CD4-positive, alpha-beta T cell (primary cell): Measurements from ENCODE around the gene MS4A4E. TPM values are rescaled to one million over a fixed set of nuclear protein-coding genes. Genes with fewer than 3 reads are reported as not detected.
"Not testable (repeated sequence)": the region's sequence is repeated elsewhere in the genome, so short reads cannot be mapped to it uniquely, and the experiment has no call there.

Source experiments
- ATAC-seq: fragments of 200-7000 bp; cut with Tn5 transposase; one replicate; pipeline ENCODE4 v1.10.0; 2022; ENCODE audit warnings: mild to moderate bottlenecking; ENCODE audit not compliant: poor library complexity
- CTCF ChIA-PET: fragments of 350-600 bp; sonication (Branson Sonifier 250); formaldehyde crosslinking; loops from one replicate; lab custom pipeline; 2021; ENCODE audit warnings: antibody characterized with exemption, inconsistent platforms; lab: Charles Lee
- POLR2A ChIA-PET: fragments of 350-600 bp; sonication (Branson Sonifier 250); formaldehyde crosslinking; loops from one replicate; lab custom pipeline; 2021; ENCODE audit warnings: antibody characterized with exemption, inconsistent platforms; lab: Charles Lee
- DNase-seq, 14 experiments: peaks; one replicate each; pipeline ENCODE4 v3.0.0-alpha.2; 2013 to 2020; ENCODE audit warnings: mixed read lengths in 2 of 14
- H3K27ac ChIP-seq, 2 donors: one replicate each; pipeline versions ENCODE4 v1.5.1 to v1.7.0; 2013; ENCODE audit warnings: low read length in 2 of 2, low read depth in 1 of 2, mild to moderate bottlenecking in 1 of 2
- H3K27me3 ChIP-seq, 2 experiments: 1 replicate in 1 of 2; 2 replicates in 1 of 2; pipeline versions ENCODE4 v1.6.1 to v1.7.0; 2013; ENCODE audit warnings: low read length in 2 of 2, control low read depth in 1 of 2, mild to moderate bottlenecking in 1 of 2, moderate library complexity in 1 of 2; ENCODE audit not compliant: insufficient read depth in 2 of 2, control insufficient read depth in 1 of 2
- H3K36me3 ChIP-seq: one replicate; pipeline ENCODE4 v1.6.1; 2013; ENCODE audit warnings: low read length, control low read depth; ENCODE audit not compliant: insufficient read depth
- H3K4me1 ChIP-seq: one replicate; pipeline ENCODE4 v1.6.1; 2013; ENCODE audit warnings: low read length, control low read depth; ENCODE audit not compliant: insufficient read depth
- H3K4me3 ChIP-seq: one replicate; pipeline ENCODE4 v1.5.1; 2013; ENCODE audit warnings: mild to moderate bottlenecking, low read length, moderate library complexity
- H3K9me3 ChIP-seq, 2 experiments: 1 replicate in 1 of 2; 2 replicates in 1 of 2; pipeline versions ENCODE4 v1.6.1 to v1.7.0; 2013; ENCODE audit warnings: low read length in 2 of 2, mild to moderate bottlenecking in 2 of 2, control low read depth in 1 of 2, moderate library complexity in 1 of 2; ENCODE audit not compliant: control insufficient read depth in 1 of 2, insufficient read depth in 1 of 2
- H3K27ac Mint-ChIP-seq: one replicate; pipeline ENCODE4 v1.8.0; 2020; ENCODE audit warnings: mixed read lengths
- H3K27me3 Mint-ChIP-seq: one replicate; pipeline ENCODE4 v1.8.0; 2021; ENCODE audit warnings: mixed read lengths
- H3K36me3 Mint-ChIP-seq: one replicate; pipeline ENCODE4 v1.8.0; 2021; ENCODE audit warnings: low read depth, mixed read lengths
- H3K4me1 Mint-ChIP-seq: one replicate; pipeline ENCODE4 v1.8.0; 2021; ENCODE audit warnings: low read depth, mixed read lengths
- H3K4me3 Mint-ChIP-seq: one replicate; pipeline ENCODE4 v1.8.0; 2020; ENCODE audit warnings: mild to moderate bottlenecking, mixed read lengths
- H3K9me3 Mint-ChIP-seq: one replicate; pipeline ENCODE4 v1.8.0; 2020; ENCODE audit warnings: mixed read lengths
- CTCF ChIP-seq: fragments of 200-600 bp; IDR thresholded peaks from one replicate; pipeline ENCODE4 v1.8.0; 2022; ENCODE audit warnings: antibody characterized with exemption, mild to moderate bottlenecking
- intact Hi-C, 2 experiments: fragments of 100-400 bp; cut with DNase I in 1 of 2; cut with micrococcal nuclease in 1 of 2; formaldehyde crosslinking; loops; one replicate each; pipeline versions ENCODE4 v1.15.1 to v1.9.0; 2023 to 2025; cut with DNase I, micrococcal nuclease
- polyA plus RNA-seq, 2 donors: library from polyadenylated mRNA; unstranded; fragments of 120-200 nt; gene quantifications; one replicate each; pipeline ENCODE4 v1.2.1, GENCODE V29; 2013
- total RNA-seq, 174 experiments: library from RNA in 2 of 174; stranded (reverse) in 2 of 174; gene quantifications; one replicate each; pipeline ENCODE4 v1.2.3 and lab custom pipeline; 2021 to 2026

MS4A4E gene
- total RNA-seq (not detected), total RNA-seq (lab: John Stamatoyannopoulos, UW) (0 to 2.7 (median 0) reads per million in 172 experiments)
- polyA plus RNA-seq (2013, experiment 1 of 2) = 1.0 TPM
- 0.61 TPM for polyA plus RNA-seq (2013, experiment 2 of 2)

- H3K4me3 ChIP-seq = no peak within 1 kb of the TSS
- H3K4me1 ChIP-seq = no peaks in the 10 kb centered on the region
- H3K27ac Mint-ChIP-seq = no peak within 1 kb of the TSS
- H3K36me3 ChIP-seq = no peaks in the 10 kb centered on the region
- H3K9me3 Mint-ChIP-seq = no peaks in the 10 kb centered on the region
- DNase-seq (peak in 2 of 14 experiments; percentile 7 to 10), ATAC-seq (no peak)
- no peak within 1 kb of the TSS for H3K27ac ChIP-seq
- ChIA-PET CTCF (no interaction called here), POLR2A (no interaction called here)
- no peak within 1 kb of the TSS for H3K4me3 Mint-ChIP-seq
- no peaks in the 10 kb centered on the region for H3K4me1 Mint-ChIP-seq
- no peaks in the 10 kb centered on the region for H3K9me3 ChIP-seq
- peaks cover 6% of the 10 kb centered on the region for H3K27me3 Mint-ChIP-seq
- no peaks in the 10 kb centered on the region for H3K36me3 Mint-ChIP-seq
- intact Hi-C loops = no loop called here
- no peaks in the 10 kb centered on the region for H3K27me3 ChIP-seq
- TF ChIP-seq CTCF = no peak
Observed at GRCh38 chr11:60242740-60243239, at the start of gene MS4A4E. MS4A4E (minus strand) TSS chr11:60243137; CDS start chr11:60230055, 13,082 bp downstream.

DNA sequence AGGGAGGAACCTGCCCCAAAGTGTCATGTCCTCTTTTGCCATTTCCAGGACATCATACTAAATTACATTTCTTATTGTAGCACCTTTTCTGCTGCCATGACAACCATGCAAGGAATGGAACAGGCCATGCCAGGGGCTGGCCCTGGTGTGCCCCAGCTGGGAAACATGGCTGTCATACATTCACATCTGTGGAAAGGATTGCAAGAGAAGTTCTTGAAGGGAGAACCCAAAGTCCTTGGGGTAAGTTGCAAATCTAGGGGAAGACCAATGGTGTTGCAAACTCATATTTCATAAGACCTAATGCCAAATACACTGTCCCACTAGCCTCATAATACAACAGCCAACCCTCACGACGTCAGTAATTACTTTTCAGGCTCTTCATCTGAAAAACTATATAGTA lies 49.2 kb upstream of the MS4A4E start:
- H3K27ac ChIP-seq = no peak overlapping the region
- peaks cover 22% of the 10 kb centered on the region for H3K27me3 Mint-ChIP-seq
- H3K27ac Mint-ChIP-seq = no peak overlapping the region
- no peak for TF ChIP-seq CTCF
- no peak overlapping the region for H3K4me3 ChIP-seq
- no peak overlapping the region for H3K4me3 Mint-ChIP-seq
- H3K36me3 Mint-ChIP-seq = no peaks in the 10 kb centered on the region
- no peaks in the 10 kb centered on the region for H3K27me3 ChIP-seq
- intact Hi-C loops = no loop called here
- H3K4me1 ChIP-seq = no peaks in the 10 kb centered on the region
- no peak for ATAC-seq
- ChIA-PET CTCF (no interaction called here), POLR2A (no interaction called here)
- H3K9me3 Mint-ChIP-seq = no peaks in the 10 kb centered on the region
- no peaks in the 10 kb centered on the region for H3K9me3 ChIP-seq
- H3K36me3 ChIP-seq = no peaks in the 10 kb centered on the region
- no peak for DNase-seq
- H3K4me1 Mint-ChIP-seq = no peaks in the 10 kb centered on the region

- Mint-ChIP-seq H3K4me1 (no peaks in the 10 kb centered on the region), H3K4me3 (no peak overlapping the region), H3K27ac (no peak overlapping the region), H3K9me3 (no peaks in the 10 kb centered on the region), H3K36me3 (no peaks in the 10 kb centered on the region), H3K27me3 (peaks cover 18% of the 10 kb centered on the region)
- Histone ChIP-seq H3K9me3 (no peaks in the 10 kb centered on the region), H3K27me3 (no peaks in the 10 kb centered on the region), H3K36me3 (no peaks in the 10 kb centered on the region), H3K4me3 (no peak overlapping the region), H3K27ac (no peak overlapping the region), H3K4me1 (no peaks in the 10 kb centered on the region)
- intact Hi-C loops = no loop called here
- no peak for ATAC-seq
- no peak for DNase-seq
- TF ChIP-seq CTCF = no peak
- CTCF ChIA-PET = no interaction called here
- POLR2A ChIA-PET = no interaction called here
Observed at GRCh38 chr11:60288531-60288930, 45.6 kb upstream of the MS4A4E start.

GRCh38 chr11:60285411-60286126 lies 42.6 kb upstream of the MS4A4E start:
- H3K4me3 ChIP-seq = not testable (repeated sequence)

More at GRCh38 chr11:60285411-60286126, 42.6 kb upstream of the MS4A4E start:
- DNase-seq, H3K27me3 Mint-ChIP-seq, H3K4me1 ChIP-seq, H3K36me3 Mint-ChIP-seq, H3K4me3 Mint-ChIP-seq, H3K9me3 Mint-ChIP-seq, H3K36me3 ChIP-seq, CTCF ChIA-PET, H3K9me3 ChIP-seq, H3K27ac Mint-ChIP-seq, intact Hi-C loops, ATAC-seq, H3K27ac ChIP-seq, H3K4me1 Mint-ChIP-seq, H3K27me3 ChIP-seq, POLR2A ChIA-PET: not testable (repeated sequence)
